ENCODE data around the gene HSD17B8.

Gene HSD17B8

DNA sequence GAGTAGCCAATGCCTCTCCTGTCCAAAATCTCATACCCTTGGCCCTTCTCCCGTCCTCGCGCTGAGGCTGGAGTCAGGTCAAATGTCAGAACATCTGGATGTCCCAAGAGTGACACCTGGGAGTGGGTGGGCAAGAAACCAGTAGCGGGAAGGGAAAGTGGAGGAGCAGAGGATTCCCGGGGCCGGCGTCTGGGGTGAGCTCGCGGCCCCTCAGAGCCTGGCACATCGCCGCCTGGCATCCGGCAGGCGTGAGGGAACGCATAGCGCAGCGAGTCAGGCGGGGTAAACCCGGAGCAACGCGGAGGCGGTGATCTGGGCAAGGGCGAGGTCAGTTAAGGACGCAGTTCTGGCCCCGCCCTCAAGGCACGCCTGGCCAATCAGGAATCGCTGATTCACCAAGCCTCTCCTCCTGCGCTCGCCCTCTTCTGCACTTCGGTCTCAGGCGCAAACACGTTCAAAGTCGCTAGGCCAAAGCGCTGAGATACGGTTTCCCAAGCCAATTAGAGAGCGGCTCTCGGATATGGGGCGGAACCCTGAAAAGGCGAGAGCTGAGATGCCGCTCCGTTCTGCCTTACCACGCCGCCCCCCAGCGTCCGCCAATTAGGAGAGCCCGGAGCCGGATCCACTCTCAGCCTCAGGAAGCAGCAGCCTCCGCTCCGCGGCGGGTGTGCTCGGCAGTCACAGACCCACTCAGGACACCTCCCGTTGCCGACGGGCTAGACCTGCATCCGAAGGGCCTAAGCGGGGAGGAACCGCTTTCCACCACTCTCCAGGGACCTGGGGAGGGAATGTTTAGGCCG is 44.7 kb downstream of the HSD17B8 start:
- peak; percentile 97 for DNase-seq

DNA sequence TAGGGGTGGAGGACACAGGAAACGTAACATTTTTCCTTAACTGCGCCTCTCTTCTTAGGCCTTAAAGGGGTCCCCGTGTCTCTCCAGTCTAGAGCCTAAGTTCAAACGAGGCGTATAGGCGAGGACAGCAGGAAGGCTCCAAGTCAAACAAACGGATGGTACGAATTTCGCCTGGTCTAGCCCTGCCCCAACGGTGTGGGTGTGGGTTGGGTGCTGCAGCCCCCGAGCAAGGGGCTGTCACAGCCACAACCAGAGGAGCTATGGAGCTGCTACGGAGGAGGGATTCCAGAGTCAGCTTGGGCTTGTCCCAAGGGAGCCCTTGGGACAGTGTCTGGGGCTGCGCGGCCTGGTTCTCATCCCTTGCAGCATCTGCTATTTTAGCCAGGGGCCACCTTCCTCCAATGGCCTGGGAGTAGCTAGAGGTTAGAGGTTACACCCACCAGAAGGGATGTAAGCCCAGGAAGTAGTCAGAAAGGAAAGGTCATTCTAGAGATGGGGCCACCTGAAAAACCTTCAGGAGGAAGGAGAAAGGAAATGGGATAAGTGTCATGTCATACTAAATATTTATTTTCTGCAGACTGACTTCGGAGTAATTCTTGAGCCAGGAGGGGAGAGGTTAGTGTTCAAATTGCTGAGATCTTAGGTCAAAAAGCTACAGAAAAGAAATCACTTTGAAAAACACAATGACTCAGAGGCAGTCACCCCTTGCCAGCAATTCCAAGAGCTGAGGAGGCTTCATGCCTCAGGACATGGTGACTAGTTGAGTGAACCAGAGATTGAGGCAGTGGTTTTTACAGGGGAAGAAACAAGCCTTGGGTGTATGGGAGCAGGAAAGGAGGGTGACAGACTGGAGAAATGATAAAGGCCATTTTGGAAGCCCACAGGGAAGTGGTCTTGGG is 45.5 kb downstream of the HSD17B8 start:
- no peak for DNase-seq

DNA sequence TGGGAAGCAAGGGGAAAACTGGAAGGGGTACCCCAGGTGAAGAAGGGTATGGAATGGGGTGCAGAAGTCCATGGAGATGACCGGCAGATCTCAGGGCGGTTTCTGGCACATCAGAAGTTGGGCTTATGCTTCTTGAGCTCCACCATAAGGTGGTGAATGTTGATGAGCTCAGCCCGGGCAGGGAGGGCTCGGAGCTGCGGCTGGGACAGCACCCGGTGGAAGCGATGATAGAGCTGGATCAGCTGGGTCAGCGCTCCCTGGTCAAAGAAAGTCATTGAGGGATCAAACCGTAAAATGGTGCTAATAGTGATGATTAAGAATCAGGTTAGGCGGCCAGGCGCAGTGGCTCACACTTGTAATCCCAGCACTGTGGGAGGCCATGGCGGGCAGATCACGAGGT is 46.3 kb downstream of the HSD17B8 start:
- DNase-seq: no peak

DNA sequence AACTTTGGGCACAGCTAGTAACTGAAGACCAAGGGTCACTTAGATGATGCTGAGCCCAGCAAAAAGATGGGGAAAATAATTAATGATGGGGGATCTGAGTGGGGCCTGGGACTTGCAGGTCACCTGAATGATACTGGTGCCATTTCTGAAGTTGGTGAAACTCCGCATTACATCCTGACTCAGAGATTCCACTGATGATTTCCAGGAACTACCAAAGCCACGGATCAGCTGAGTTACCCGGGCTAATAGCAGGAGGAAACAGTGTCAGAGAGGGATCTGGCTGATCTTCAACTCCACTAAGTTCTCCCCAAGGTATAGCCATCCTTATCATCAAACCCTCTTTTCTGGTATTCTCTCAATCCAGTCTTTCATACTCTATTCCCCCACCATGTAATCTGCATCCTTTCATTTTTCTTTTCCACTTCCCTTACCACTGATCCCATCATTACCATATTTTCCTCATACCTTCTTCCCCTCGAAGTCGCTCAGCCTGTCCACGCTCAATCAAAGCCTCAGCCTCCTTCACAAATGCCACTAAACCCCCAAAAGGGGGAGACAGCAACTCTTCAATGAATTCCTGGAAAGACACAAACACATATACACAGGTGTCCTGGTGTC is 47.0 kb downstream of the HSD17B8 start:
- DNase-seq: no peak

DNA sequence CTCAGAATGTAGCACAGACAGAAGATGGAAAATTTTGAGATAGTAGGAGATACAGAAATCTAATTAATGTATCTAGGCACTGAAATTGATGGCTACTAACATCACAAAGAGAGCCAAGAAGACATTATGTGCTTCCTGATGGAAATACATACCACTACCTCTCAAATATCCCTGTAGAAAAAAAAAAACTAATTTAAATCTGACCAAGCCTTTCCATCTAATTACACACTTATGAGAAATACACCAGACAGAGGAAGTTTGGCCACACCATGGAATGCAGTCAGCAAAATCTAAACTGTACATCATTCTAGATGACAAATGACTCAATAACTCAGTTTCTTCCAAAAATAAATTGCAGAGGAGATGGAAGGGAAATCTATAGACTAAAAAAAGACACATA is 48.3 kb downstream of the HSD17B8 start:
- DNase-seq: no peak

DNA sequence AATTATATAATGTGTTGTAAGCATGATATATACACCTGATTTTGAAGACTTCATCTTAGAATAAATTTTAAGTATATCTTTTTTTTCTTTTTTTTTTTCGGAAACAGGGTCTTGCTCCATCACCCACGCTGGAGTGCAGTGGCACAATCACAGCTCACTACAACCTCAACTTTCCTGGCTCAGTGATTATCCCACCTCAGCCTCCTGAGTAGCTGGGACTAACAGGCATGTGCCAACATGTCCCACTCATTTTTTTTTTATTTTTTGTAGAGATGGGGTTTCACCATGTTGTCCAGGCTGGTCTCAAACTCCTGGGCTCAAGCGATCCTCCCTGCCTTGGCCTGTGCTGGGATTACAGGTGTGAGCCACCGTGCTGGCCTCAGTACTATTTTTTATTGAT is 50.1 kb downstream of the HSD17B8 start:
- DNase-seq: no peak
